Activated T-helper 1 cell treated with anti-CD3 and anti-CD28 coated beads, Interleukin-2, amount 50 U/mL, for 16 hours (primary cell): Measurements from ENCODE around the gene CDH20.

ENCODE experiments used
- DNase-seq, 2 donors: peaks; one replicate each; pipeline ENCODE4 v3.0.0-alpha.2; 2020; ENCODE audit warnings: low read depth in 1 of 2, low spot score in 1 of 2

Gene CDH20

GRCh38 chr18:61420218-61420885 lies 87.1 kb downstream of the CDH20 start:
- DNase-seq: no peak

GRCh38 chr18:61426492-61427053 lies 93.3 kb downstream of the CDH20 start:
- no peak for DNase-seq

- no peak for DNase-seq
Observed at GRCh38 chr18:61428266-61428665, 95.0 kb downstream of the CDH20 start.

- DNase-seq: no peak
Observed at GRCh38 chr18:61432590-61432989, 99.4 kb downstream of the CDH20 start.

- no peak for DNase-seq
Observed at GRCh38 chr18:61435064-61435652, 101.9 kb downstream of the CDH20 start.

- no peak for DNase-seq
Observed at GRCh38 chr18:61443081-61443725, 110.0 kb downstream of the CDH20 start.

GRCh38 chr18:61448316-61448715 lies 115.1 kb downstream of the CDH20 start:
- DNase-seq: no peak

- no peak for DNase-seq
Observed at GRCh38 chr18:61459896-61460648, 126.8 kb downstream of the CDH20 start.

- no peak for DNase-seq
Observed at GRCh38 chr18:61464551-61465142, 131.4 kb downstream of the CDH20 start.

GRCh38 chr18:61466736-61467135 lies 133.5 kb downstream of the CDH20 start:
- no peak for DNase-seq

- no peak for DNase-seq
Observed at GRCh38 chr18:61470031-61470674, 136.9 kb downstream of the CDH20 start.

GRCh38 chr18:61471541-61471940 lies 138.3 kb downstream of the CDH20 start:
- no peak for DNase-seq

GRCh38 chr18:61471942-61472341 lies 138.7 kb downstream of the CDH20 start:
- DNase-seq: no peak

- no peak for DNase-seq
Observed at GRCh38 chr18:61474341-61474740, 141.1 kb downstream of the CDH20 start.

GRCh38 chr18:61474918-61475317 lies 141.7 kb downstream of the CDH20 start:
- no peak for DNase-seq

- no peak for DNase-seq
Observed at GRCh38 chr18:61475931-61476330, 142.7 kb downstream of the CDH20 start.

- no peak for DNase-seq
Observed at GRCh38 chr18:61489334-61489733, 156.1 kb downstream of the CDH20 start.

GRCh38 chr18:61496374-61496773 lies 163.1 kb downstream of the CDH20 start:
- DNase-seq: no peak

GRCh38 chr18:61497422-61497821 lies 164.2 kb downstream of the CDH20 start:
- no peak for DNase-seq

- no peak for DNase-seq
Observed at GRCh38 chr18:61502472-61502871, 169.2 kb downstream of the CDH20 start.

- DNase-seq: no peak
Observed at GRCh38 chr18:61503688-61504087, 170.5 kb downstream of the CDH20 start.
